Stimulated activated CD4-positive, alpha-beta T cell treated with anti-CD3 and anti-CD28 coated beads, Interleukin-2, amount 100 ng/mL, for 24 hours (primary cell): ENCODE measurements around the gene HEXB.
"Not testable (repeated sequence)": the region's sequence is repeated elsewhere in the genome, so short reads cannot be mapped to it uniquely, and the experiment has no call there.

Experiments
- DNase-seq, 2 donors: peaks; one replicate each; pipeline ENCODE4 v3.0.0-alpha.2; 2020

The HEXB gene

GRCh38 chr5:74660140-74660539 lies 24.9 kb upstream of the HEXB start:
- DNase-seq, result no peak

- DNase-seq, result no peak
Measured at GRCh38 chr5:74660873-74661272, 24.2 kb upstream of the HEXB start.

GRCh38 chr5:74664551-74664950 lies 20.5 kb upstream of the HEXB start:
- DNase-seq, result no peak

GRCh38 chr5:74665273-74665672 lies 19.8 kb upstream of the HEXB start:
- DNase-seq, result no peak

GRCh38 chr5:74665816-74666215 lies 19.2 kb upstream of the HEXB start:
- no peak for DNase-seq

- no peak for DNase-seq
Measured at GRCh38 chr5:74667396-74667795, 17.6 kb upstream of the HEXB start.

GRCh38 chr5:74669821-74670220 lies 15.2 kb upstream of the HEXB start:
- no peak for DNase-seq

GRCh38 chr5:74670396-74671038 lies 14.5 kb upstream of the HEXB start:
- DNase-seq, result no peak

GRCh38 chr5:74672215-74672877 lies 12.7 kb upstream of the HEXB start:
- DNase-seq, result no peak

- no peak for DNase-seq
Measured at GRCh38 chr5:74673011-74673790, 11.8 kb upstream of the HEXB start.

GRCh38 chr5:74676466-74676865 lies 8.6 kb upstream of the HEXB start:
- not testable (repeated sequence) for DNase-seq

GRCh38 chr5:74678123-74678522 lies 6.9 kb upstream of the HEXB start:
- not testable (repeated sequence) for DNase-seq

- DNase-seq, result not testable (repeated sequence)
Measured at GRCh38 chr5:74679300-74679699, 5.7 kb upstream of the HEXB start.

GRCh38 chr5:74679966-74680365 lies 5.1 kb upstream of the HEXB start:
- no peak for DNase-seq

GRCh38 chr5:74685979-74686631 lies 1.1 kb downstream of the HEXB start:
- no peak for DNase-seq

GRCh38 chr5:74686962-74687751 lies 2.1 kb downstream of the HEXB start:
- DNase-seq, result no peak

GRCh38 chr5:74693191-74693590 lies 8.2 kb downstream of the HEXB start:
- DNase-seq, result no peak

- DNase-seq, result no peak
Measured at GRCh38 chr5:74717596-74717995, 32.6 kb downstream of the HEXB start.

- no peak for DNase-seq
Measured at GRCh38 chr5:74722271-74722670, 37.2 kb downstream of the HEXB start.

GRCh38 chr5:74725331-74725730 lies 40.3 kb downstream of the HEXB start:
- DNase-seq, result no peak

GRCh38 chr5:74736759-74737158 lies 51.7 kb downstream of the HEXB start:
- no peak for DNase-seq

- no peak for DNase-seq
Measured at GRCh38 chr5:74738406-74738805, 53.4 kb downstream of the HEXB start.

- DNase-seq, result not testable (repeated sequence)
Measured at GRCh38 chr5:74748742-74749141, 63.7 kb downstream of the HEXB start.
